SJCRH30 (cell line): ENCODE measurements around the gene COL19A1. TPM values are rescaled to one million over a fixed set of nuclear protein-coding genes. Genes with fewer than 3 reads are reported as not detected.

ENCODE experiments used
- DNase-seq, 2 experiments: peaks; one replicate each; pipeline ENCODE4 v3.0.0-alpha.2; 2015 to 2020
- H3K27ac ChIP-seq: fragments of 250-450 bp; sonication (Bioruptor Pico); 2 replicates; pipeline ENCODE4 v1.5.1; 2020; ENCODE audit warnings: mild to moderate bottlenecking, moderate library complexity
- H3K27me3 ChIP-seq: fragments of 250-450 bp; sonication (Bioruptor Pico); 2 replicates; pipeline ENCODE4 v1.5.1; 2020; ENCODE audit warnings: mild to moderate bottlenecking, moderate library complexity
- H3K36me3 ChIP-seq: fragments of 250-450 bp; sonication (Bioruptor Pico); 2 replicates; pipeline ENCODE4 v1.5.1; 2020; ENCODE audit warnings: mild to moderate bottlenecking, moderate library complexity
- H3K4me1 ChIP-seq: fragments of 250-450 bp; sonication (Bioruptor Pico); 2 replicates; pipeline ENCODE4 v1.5.1; 2020; ENCODE audit warnings: mild to moderate bottlenecking, moderate library complexity
- H3K4me3 ChIP-seq: fragments of 250-450 bp; sonication (Bioruptor Pico); 2 replicates; pipeline ENCODE4 v1.5.1; 2020; ENCODE audit warnings: mild to moderate bottlenecking, moderate library complexity
- H3K9me3 ChIP-seq: fragments of 250-450 bp; sonication (Bioruptor Pico); replicated peaks from 2 replicates; pipeline ENCODE4 v1.5.1; 2020; ENCODE audit warnings: mild to moderate bottlenecking, moderate library complexity
- total RNA-seq: library from RNA; depleted of rRNA; stranded (reverse); fragments of >200 nt; shearing (Covaris generic); gene quantifications from 2 replicates; pipeline ENCODE4 v1.2.3, GENCODE V29; 2014; rRNA removed

COL19A1 gene
- total RNA-seq, 1 experiment from 2014 or later, result 7.3 TPM

- Histone ChIP-seq H3K4me1 (no peaks in the 10 kb centered on the region), H3K27me3 (no peaks in the 10 kb centered on the region), H3K4me3 (no peak overlapping the region), H3K36me3 (no peaks in the 10 kb centered on the region), H3K27ac (no peak overlapping the region), H3K9me3 (no peaks in the 10 kb centered on the region)
- peak; percentile 9 to 23 for DNase-seq
Observed at GRCh38 chr6:70241991-70242420, 375.6 kb downstream of the COL19A1 start.

- Histone ChIP-seq H3K27me3 (no peaks in the 10 kb centered on the region), H3K36me3 (no peaks in the 10 kb centered on the region), H3K9me3 (no peaks in the 10 kb centered on the region), H3K27ac (no peak overlapping the region), H3K4me1 (no peaks in the 10 kb centered on the region), H3K4me3 (no peak overlapping the region)
- DNase-seq, result no peak
Observed at GRCh38 chr6:70246118-70246517, 379.8 kb downstream of the COL19A1 start.

GRCh38 chr6:70252604-70253003, 386.2 kb downstream of the COL19A1 start:
- H3K4me1 ChIP-seq, result no peaks in the 10 kb centered on the region
- no peaks in the 10 kb centered on the region for H3K27me3 ChIP-seq
- H3K9me3 ChIP-seq, result no peaks in the 10 kb centered on the region

GRCh38 chr6:70253923-70254322, 387.6 kb downstream of the COL19A1 start:
- Histone ChIP-seq H3K27me3 (no peaks in the 10 kb centered on the region), H3K9me3 (no peaks in the 10 kb centered on the region), H3K4me3 (no peak overlapping the region), H3K27ac (no peak overlapping the region), H3K4me1 (no peaks in the 10 kb centered on the region), H3K36me3 (no peaks in the 10 kb centered on the region)
- no peak for DNase-seq

More at GRCh38 chr6:70252604-70253003, 386.2 kb downstream of the COL19A1 start:
- Histone ChIP-seq H3K27ac (no peak overlapping the region), H3K36me3 (no peaks in the 10 kb centered on the region), H3K4me3 (no peak overlapping the region)
- no peak for DNase-seq

- DNase-seq, result no peak
- no peaks in the 10 kb centered on the region for H3K27me3 ChIP-seq
- no peak overlapping the region for H3K27ac ChIP-seq
- no peaks in the 10 kb centered on the region for H3K9me3 ChIP-seq
- H3K36me3 ChIP-seq, result no peaks in the 10 kb centered on the region
- no peak overlapping the region for H3K4me3 ChIP-seq
- H3K4me1 ChIP-seq, result no peaks in the 10 kb centered on the region
Observed at GRCh38 chr6:70254784-70255183, 388.4 kb downstream of the COL19A1 start.

GRCh38 chr6:70257768-70258273, 391.5 kb downstream of the COL19A1 start:
- no peak overlapping the region for H3K27ac ChIP-seq
- H3K4me3 ChIP-seq, result no peak overlapping the region
- H3K4me1 ChIP-seq, result no peaks in the 10 kb centered on the region
- no peak for DNase-seq
- no peaks in the 10 kb centered on the region for H3K36me3 ChIP-seq
- H3K9me3 ChIP-seq, result no peaks in the 10 kb centered on the region
- no peaks in the 10 kb centered on the region for H3K27me3 ChIP-seq

- DNase-seq, result no peak
- no peak overlapping the region for H3K27ac ChIP-seq
- H3K27me3 ChIP-seq, result no peaks in the 10 kb centered on the region
- no peaks in the 10 kb centered on the region for H3K36me3 ChIP-seq
- no peaks in the 10 kb centered on the region for H3K4me1 ChIP-seq
- H3K4me3 ChIP-seq, result no peak overlapping the region
- no peaks in the 10 kb centered on the region for H3K9me3 ChIP-seq
Observed at GRCh38 chr6:70258483-70258882, 392.1 kb downstream of the COL19A1 start.

Other genes with a start within 250 kb of the COL19A1 start
- gene LMBRD1, start 69.5 kb upstream of the COL19A1 start, total RNA-seq, result 22.5 and 29.9 TPM in 2 replicates